GM12875 (cell line): ENCODE results near the gene PHLPP1.

Experiments
- H3K4me3 ChIP-seq: one replicate; pipeline ENCODE4 v1.5.1; 2011; ENCODE audit warnings: low read depth, low read length, control low read depth
- CTCF ChIP-seq: IDR thresholded peaks from 2 replicates; pipeline ENCODE4 v1.5.1; 2011; ENCODE audit warnings: low read depth, mild to moderate bottlenecking, control low read depth, inconsistent platforms, low read length, moderate library complexity, borderline replicate concordance; ENCODE audit not compliant: insufficient read depth

Gene PHLPP1

DNA sequence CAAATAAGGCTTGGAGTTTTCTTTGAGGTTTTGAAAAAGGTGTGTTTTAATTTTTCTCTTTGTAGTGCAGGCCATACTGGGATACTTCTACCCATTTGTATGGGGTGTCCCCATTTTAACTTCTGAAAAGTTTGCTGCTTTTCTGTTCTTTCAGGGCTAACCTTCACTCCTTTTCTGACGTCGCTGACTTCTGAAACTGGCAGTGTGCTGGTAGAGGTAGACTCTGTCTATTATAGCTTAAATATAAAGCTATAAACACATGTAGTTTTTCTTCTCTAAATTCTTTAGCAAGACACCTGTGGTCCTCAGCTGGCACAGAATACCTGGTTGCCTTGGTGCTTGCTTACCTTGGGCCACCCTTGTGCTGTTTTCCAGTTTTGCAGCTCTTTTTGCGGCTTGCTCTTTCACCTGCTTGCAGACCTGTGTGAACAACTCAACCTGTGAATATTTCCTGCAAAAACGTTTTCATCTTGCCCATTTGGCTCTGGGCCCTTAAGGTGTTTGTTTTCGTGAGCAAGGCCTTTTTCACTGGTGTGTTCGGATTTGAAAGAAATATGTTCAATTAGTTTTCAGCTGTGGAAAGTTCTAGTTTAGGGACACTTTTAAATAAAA is 42.2 kb downstream of the PHLPP1 start:
- TF ChIP-seq CTCF, result no peak
- no peak overlapping the region for H3K4me3 ChIP-seq

DNA sequence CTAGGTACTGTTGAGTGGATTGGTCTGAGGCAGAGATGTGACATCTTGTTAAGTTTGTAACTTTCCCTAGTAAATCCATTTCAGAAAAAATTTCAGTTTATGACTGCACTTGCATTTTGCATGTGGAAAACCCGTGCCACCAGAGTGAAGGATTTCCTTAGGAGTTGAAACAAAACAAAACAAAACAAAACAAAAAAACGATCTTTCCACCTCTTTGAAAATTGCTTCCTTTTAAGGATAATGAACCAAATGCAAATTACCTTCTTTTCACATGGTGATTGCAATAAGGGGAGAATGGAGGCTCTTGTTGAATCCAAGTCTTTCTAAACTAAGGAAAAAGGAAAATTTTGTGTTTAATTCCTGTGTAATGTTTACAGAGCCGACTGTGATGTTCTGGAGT is 43.2 kb downstream of the PHLPP1 start:
- H3K4me3 ChIP-seq, result no peak overlapping the region
- no peak for TF ChIP-seq CTCF

DNA sequence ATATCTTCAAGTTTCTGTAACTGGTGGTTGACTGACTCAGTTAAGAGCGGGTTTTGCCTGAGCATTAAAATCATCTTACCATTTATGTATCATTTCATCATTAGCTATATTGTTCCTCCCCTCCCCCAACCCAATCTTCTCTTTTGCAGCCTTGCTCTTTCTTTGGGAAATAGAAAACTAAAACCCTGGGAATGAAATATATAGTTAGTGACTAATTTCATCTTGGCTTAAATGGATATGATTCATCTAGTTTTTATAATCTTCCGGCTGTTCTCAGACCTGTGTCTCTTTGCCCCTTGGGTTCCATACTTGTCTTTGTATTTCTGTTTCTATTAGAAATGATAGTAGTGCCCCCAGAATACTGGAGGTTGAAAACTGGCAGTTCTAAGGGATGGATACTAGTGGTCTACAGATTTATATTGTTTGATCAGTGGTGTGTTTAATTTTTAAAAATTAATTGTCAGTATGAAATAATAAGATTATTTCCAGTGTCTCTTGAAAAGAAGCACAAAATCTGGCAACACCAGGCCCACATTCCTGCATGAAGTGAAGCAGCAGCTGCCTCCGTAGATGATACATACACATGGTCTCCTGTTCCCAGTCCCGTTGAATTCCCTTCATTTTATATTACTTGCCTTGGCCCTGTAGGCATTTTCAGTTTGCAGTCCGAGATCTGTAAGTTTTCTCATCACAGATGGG is 44.5 kb downstream of the PHLPP1 start:
- TF ChIP-seq CTCF, result no peak
- no peak overlapping the region for H3K4me3 ChIP-seq

DNA sequence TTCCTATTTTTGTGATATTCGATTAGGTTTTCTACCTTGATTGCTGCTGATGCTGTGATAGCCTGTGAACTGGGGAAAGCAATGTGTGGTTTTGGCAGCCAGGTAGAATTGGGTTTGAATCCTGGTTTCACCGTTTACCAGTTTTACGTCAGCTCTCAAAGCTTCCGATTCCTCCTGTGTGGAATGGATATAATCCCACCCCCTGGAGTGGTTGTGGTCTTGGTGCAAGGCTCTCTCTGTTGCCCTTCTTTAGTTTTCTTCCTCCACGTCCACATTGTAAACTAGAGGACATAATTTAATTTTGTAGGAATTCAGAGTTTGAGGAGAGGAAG is 45.0 kb downstream of the PHLPP1 start:
- H3K4me3 ChIP-seq, result no peak overlapping the region
- TF ChIP-seq CTCF, result no peak

GRCh38 chr18:62763101-62763521 is 47.8 kb downstream of the PHLPP1 start:
- no peak for TF ChIP-seq CTCF
- peak overlapping the region; percentile 28 for H3K4me3 ChIP-seq

GRCh38 chr18:62766266-62766665 is 50.9 kb downstream of the PHLPP1 start:
- no peak for TF ChIP-seq CTCF
- no peak overlapping the region for H3K4me3 ChIP-seq

DNA sequence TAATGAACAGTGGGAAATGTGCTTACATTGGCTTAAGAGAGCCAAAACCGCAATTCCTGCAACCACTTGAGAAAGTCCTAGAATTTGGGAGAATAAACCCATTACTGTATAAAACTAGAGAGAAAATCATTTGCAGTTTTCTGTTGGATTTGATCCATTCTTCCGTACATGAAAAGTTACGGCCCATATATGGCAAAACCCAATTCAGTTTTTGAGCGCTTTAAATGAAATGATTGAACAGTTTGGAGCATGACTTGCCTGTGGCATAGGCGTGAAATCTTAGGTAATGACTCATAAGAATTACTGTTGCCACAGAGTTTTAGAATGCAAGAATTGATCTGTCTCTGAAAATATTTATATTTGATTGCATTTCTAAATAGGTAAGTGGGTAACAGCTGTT is 52.0 kb downstream of the PHLPP1 start:
- no peak overlapping the region for H3K4me3 ChIP-seq
- no peak for TF ChIP-seq CTCF
